Right atrium auricular region (tissue), 2 donors: Measurements from ENCODE around the gene IL20RA. TPM values are rescaled to one million over a fixed set of nuclear protein-coding genes. Genes with fewer than 3 reads are reported as not detected.

Experiments
- DNase-seq: peaks from one replicate; pipeline ENCODE4 v3.0.0-alpha.2; 2019; ENCODE audit warnings: low spot score
- H3K27ac ChIP-seq, 2 donors: fragments of 200-600 bp; sonication (generic); 1 replicate in 1 of 2; 2 replicates in 1 of 2; pipeline ENCODE4 v1.5.1; 2016 to 2019
- H3K27me3 ChIP-seq, 2 donors: fragments of 200-600 bp; sonication (generic); one replicate each; pipeline versions ENCODE4 v1.5.1 to v1.6.0; 2017 to 2019
- H3K36me3 ChIP-seq: fragments of 200-600 bp; sonication (generic); one replicate; pipeline ENCODE4 v1.5.1; 2016
- H3K4me1 ChIP-seq, 2 donors: fragments of 200-600 bp; sonication (generic); one replicate each; pipeline versions ENCODE4 v1.5.1 to v1.6.0; 2017 to 2019
- H3K4me3 ChIP-seq, 2 donors: fragments of 200-600 bp; sonication (generic); 1 replicate in 1 of 2; 2 replicates in 1 of 2; pipeline ENCODE4 v1.5.1; 2017 to 2019; ENCODE audit warnings: mild to moderate bottlenecking in 1 of 2, moderate library complexity in 1 of 2
- H3K9me3 ChIP-seq, 2 donors: fragments of 200-600 bp; sonication (generic); one replicate each; pipeline ENCODE4 v1.5.1; 2019
- CTCF ChIP-seq, 2 donors: fragments of 200-600 bp; sonication (generic); IDR thresholded peaks; one replicate each; pipeline ENCODE4 v1.5.1; 2019; ENCODE audit warnings: antibody characterized with exemption in 2 of 2
- total RNA-seq, 2 donors: library from RNA; depleted of rRNA; stranded (reverse); fragments of >200 nt; gene quantifications; one replicate each; pipeline ENCODE4 v1.1.0, GENCODE V29; 2016

The IL20RA gene
- total RNA-seq, 2 donors from 2014 or later, result 0.12 to 5.0 TPM

- Histone ChIP-seq H3K4me1 (no peaks in the 10 kb centered on the region), H3K36me3 (no peaks in the 10 kb centered on the region), H3K9me3 (no peaks in the 10 kb centered on the region), H3K27ac (no peak overlapping the region), H3K4me3 (no peak overlapping the region), H3K27me3 (no peaks in the 10 kb centered on the region)
- DNase-seq, result no peak
- no peak for TF ChIP-seq CTCF (IDR thresholded peaks at IDR 0.05)
These were observed 42.8 kb downstream of the IL20RA start for GRCh38 chr6:137001977-137002302.

GRCh38 chr6:137001299-137001976 is 43.3 kb downstream of the IL20RA start:
- DNase-seq, result no peak
- no peaks in the 10 kb centered on the region for H3K27me3 ChIP-seq
- TF ChIP-seq CTCF (IDR thresholded peaks at IDR 0.05), result no peak

GRCh38 chr6:137000825-137001224 is 43.9 kb downstream of the IL20RA start:
- Histone ChIP-seq H3K36me3 (no peaks in the 10 kb centered on the region), H3K9me3 (no peaks in the 10 kb centered on the region), H3K27ac (no peak overlapping the region), H3K4me1 (no peaks in the 10 kb centered on the region), H3K4me3 (no peak overlapping the region), H3K27me3 (no peaks in the 10 kb centered on the region)
- TF ChIP-seq CTCF (IDR thresholded peaks at IDR 0.05), result no peak
- no peak for DNase-seq

More at GRCh38 chr6:137001299-137001976, 43.3 kb downstream of the IL20RA start:
- H3K4me3 ChIP-seq, result no peak overlapping the region
- H3K36me3 ChIP-seq, result no peaks in the 10 kb centered on the region
- no peak overlapping the region for H3K27ac ChIP-seq
- H3K9me3 ChIP-seq, result no peaks in the 10 kb centered on the region
- no peaks in the 10 kb centered on the region for H3K4me1 ChIP-seq

- Histone ChIP-seq H3K4me1 (no peaks in the 10 kb centered on the region), H3K27me3 (no peaks in the 10 kb centered on the region), H3K27ac (no peak overlapping the region), H3K9me3 (no peaks in the 10 kb centered on the region), H3K4me3 (no peak overlapping the region), H3K36me3 (no peaks in the 10 kb centered on the region)
- no peak for DNase-seq
- TF ChIP-seq CTCF (IDR thresholded peaks at IDR 0.05), result no peak
These were observed 49.2 kb downstream of the IL20RA start for GRCh38 chr6:136995521-136995920.

GRCh38 chr6:136994782-136995181 is 50.0 kb downstream of the IL20RA start:
- no peak overlapping the region for H3K4me3 ChIP-seq
- no peaks in the 10 kb centered on the region for H3K9me3 ChIP-seq
- H3K27me3 ChIP-seq, result no peaks in the 10 kb centered on the region
- peaks cover 0 to 5% of the 10 kb centered on the region in 2 donors for H3K4me1 ChIP-seq
- no peak for DNase-seq
- TF ChIP-seq CTCF (IDR thresholded peaks at IDR 0.05), result no peak
- H3K27ac ChIP-seq, result no peak overlapping the region
- H3K36me3 ChIP-seq, result no peaks in the 10 kb centered on the region

- no peak for TF ChIP-seq CTCF (IDR thresholded peaks at IDR 0.05)
- H3K9me3 ChIP-seq, result no peaks in the 10 kb centered on the region
- H3K27me3 ChIP-seq, result no peaks in the 10 kb centered on the region
- no peaks in the 10 kb centered on the region for H3K36me3 ChIP-seq
- no peak for DNase-seq
- no peak overlapping the region for H3K27ac ChIP-seq
- peaks cover 0 to 12% of the 10 kb centered on the region in 2 donors for H3K4me1 ChIP-seq
- H3K4me3 ChIP-seq, result no peak overlapping the region
These were observed 52.7 kb downstream of the IL20RA start for GRCh38 chr6:136992113-136992512.
